Esophagus squamous epithelium (tissue), 4 donors: Measurements from ENCODE around the gene AKAP12.

Source experiments
- POLR2A ChIP-seq, 4 donors: fragments of 450-650 bp; IDR thresholded peaks; one replicate each; pipeline ENCODE4 v1.6.1; 2017; ENCODE audit warnings: antibody characterized with exemption in 4 of 4, mild to moderate bottlenecking in 4 of 4, moderate library complexity in 3 of 4
- TF ChIP-seq, protein P1 (sequence below), 6 experiments: fragments of 450-650 bp in 4 of 6; fragments of 200-600 bp in 2 of 6; sonication (generic) in 2 of 6; IDR thresholded peaks; one replicate each; pipeline ENCODE4 v1.5.1; 2016 to 2019; ENCODE audit warnings: antibody characterized with exemption in 6 of 6, mild to moderate bottlenecking in 4 of 6, moderate library complexity in 4 of 6

DNA sequence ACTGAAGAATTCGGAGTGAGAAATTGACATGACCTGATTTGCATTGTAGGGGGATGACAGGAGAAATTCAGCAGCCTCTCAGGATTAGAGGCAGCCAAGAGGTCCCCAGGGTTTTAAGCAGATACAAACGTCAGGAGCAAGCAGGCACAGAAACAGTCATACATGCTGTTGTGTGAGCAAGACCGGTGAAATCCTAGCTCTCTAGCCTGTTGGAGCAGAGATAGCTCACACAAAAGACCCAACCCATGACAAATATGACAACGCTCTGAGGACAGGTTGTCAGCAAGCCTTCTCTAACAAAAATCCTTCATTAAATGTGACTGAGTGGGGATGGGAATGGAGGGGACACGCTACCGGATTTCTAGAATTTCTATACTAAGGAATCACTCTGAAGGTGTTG lies 23.0 kb upstream of the AKAP12 start:
- TF ChIP-seq, protein P1, sequence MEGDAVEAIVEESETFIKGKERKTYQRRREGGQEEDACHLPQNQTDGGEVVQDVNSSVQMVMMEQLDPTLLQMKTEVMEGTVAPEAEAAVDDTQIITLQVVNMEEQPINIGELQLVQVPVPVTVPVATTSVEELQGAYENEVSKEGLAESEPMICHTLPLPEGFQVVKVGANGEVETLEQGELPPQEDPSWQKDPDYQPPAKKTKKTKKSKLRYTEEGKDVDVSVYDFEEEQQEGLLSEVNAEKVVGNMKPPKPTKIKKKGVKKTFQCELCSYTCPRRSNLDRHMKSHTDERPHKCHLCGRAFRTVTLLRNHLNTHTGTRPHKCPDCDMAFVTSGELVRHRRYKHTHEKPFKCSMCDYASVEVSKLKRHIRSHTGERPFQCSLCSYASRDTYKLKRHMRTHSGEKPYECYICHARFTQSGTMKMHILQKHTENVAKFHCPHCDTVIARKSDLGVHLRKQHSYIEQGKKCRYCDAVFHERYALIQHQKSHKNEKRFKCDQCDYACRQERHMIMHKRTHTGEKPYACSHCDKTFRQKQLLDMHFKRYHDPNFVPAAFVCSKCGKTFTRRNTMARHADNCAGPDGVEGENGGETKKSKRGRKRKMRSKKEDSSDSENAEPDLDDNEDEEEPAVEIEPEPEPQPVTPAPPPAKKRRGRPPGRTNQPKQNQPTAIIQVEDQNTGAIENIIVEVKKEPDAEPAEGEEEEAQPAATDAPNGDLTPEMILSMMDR (IDR thresholded peaks at IDR 0.05) = no peak
- no peak for TF ChIP-seq POLR2A (IDR thresholded peaks at IDR 0.05)
